Naive B cell (primary cell): ENCODE results near the gene PADI3. TPM values are rescaled to one million over a fixed set of nuclear protein-coding genes. Genes with fewer than 3 reads are reported as not detected.
A peak's percentile ranks its signal among the peaks of the same experiment; 100 is the strongest.

ENCODE experiments used
- ATAC-seq, 2 donors: fragments of 150-1000 bp; cut with Tn5 transposase; 2 replicates each; pipeline ENCODE4 v1.10.0; 2021; ENCODE audit warnings: low read depth in 2 of 2, mild to moderate bottlenecking in 2 of 2, moderate library complexity in 2 of 2
- DNase-seq: peaks from one replicate; pipeline ENCODE4 v3.0.0; 2022
- H3K27ac Mint-ChIP-seq, 6 donors: one replicate each; pipeline ENCODE4 v1.8.0; 2020 to 2022; ENCODE audit warnings: mild to moderate bottlenecking in 6 of 6, mixed read lengths in 6 of 6, moderate library complexity in 5 of 6, inconsistent platforms in 2 of 6
- H3K27me3 Mint-ChIP-seq, 3 donors: one replicate each; pipeline ENCODE4 v1.8.0; 2021 to 2022; ENCODE audit warnings: mixed read lengths in 3 of 3, mild to moderate bottlenecking in 1 of 3
- H3K36me3 Mint-ChIP-seq, 2 donors: one replicate each; pipeline ENCODE4 v1.8.0; 2020 to 2022; ENCODE audit warnings: mixed read lengths in 2 of 2, inconsistent platforms in 1 of 2, mild to moderate bottlenecking in 1 of 2
- H3K4me1 Mint-ChIP-seq, 3 donors: one replicate each; pipeline ENCODE4 v1.8.0; 2020 to 2022; ENCODE audit warnings: mixed read lengths in 3 of 3, inconsistent platforms in 1 of 3, mild to moderate bottlenecking in 1 of 3, moderate library complexity in 1 of 3
- H3K4me3 Mint-ChIP-seq, 8 donors: one replicate each; pipeline ENCODE4 v1.8.0; 2020 to 2022; ENCODE audit warnings: mild to moderate bottlenecking in 8 of 8, mixed read lengths in 8 of 8, moderate library complexity in 8 of 8, inconsistent platforms in 2 of 8
- H3K9me3 Mint-ChIP-seq, 7 donors: one replicate each; pipeline ENCODE4 v1.8.0; 2020 to 2022; ENCODE audit warnings: mixed read lengths in 7 of 7, mild to moderate bottlenecking in 5 of 7, inconsistent platforms in 2 of 7, moderate library complexity in 1 of 7
- polyA plus RNA-seq, 6 donors: library from polyadenylated mRNA; unstranded; fragments of 300-500 nt; fragmentation: Illumina TruSeq; gene quantifications; one replicate each; pipeline ENCODE4 v1.2.3, GENCODE V29; 2021; ENCODE audit warnings: low read depth in 6 of 6

Gene PADI3
- polyA plus RNA-seq, 6 donors from 2014 or later, result not detected

- no peak overlapping the region for H3K27ac Mint-ChIP-seq
- no peak for DNase-seq
- ATAC-seq, result no peak
- no peaks in the 10 kb centered on the region for H3K9me3 Mint-ChIP-seq
- no peaks in the 10 kb centered on the region for H3K4me1 Mint-ChIP-seq
- H3K27me3 Mint-ChIP-seq, result peaks cover 15 to 26% (median 26%) of the 10 kb centered on the region in 3 donors
- H3K4me3 Mint-ChIP-seq, result no peak overlapping the region
- no peaks in the 10 kb centered on the region for H3K36me3 Mint-ChIP-seq
Observed at GRCh38 chr1:17290553-17290952, 41.7 kb downstream of the PADI3 start.

DNA sequence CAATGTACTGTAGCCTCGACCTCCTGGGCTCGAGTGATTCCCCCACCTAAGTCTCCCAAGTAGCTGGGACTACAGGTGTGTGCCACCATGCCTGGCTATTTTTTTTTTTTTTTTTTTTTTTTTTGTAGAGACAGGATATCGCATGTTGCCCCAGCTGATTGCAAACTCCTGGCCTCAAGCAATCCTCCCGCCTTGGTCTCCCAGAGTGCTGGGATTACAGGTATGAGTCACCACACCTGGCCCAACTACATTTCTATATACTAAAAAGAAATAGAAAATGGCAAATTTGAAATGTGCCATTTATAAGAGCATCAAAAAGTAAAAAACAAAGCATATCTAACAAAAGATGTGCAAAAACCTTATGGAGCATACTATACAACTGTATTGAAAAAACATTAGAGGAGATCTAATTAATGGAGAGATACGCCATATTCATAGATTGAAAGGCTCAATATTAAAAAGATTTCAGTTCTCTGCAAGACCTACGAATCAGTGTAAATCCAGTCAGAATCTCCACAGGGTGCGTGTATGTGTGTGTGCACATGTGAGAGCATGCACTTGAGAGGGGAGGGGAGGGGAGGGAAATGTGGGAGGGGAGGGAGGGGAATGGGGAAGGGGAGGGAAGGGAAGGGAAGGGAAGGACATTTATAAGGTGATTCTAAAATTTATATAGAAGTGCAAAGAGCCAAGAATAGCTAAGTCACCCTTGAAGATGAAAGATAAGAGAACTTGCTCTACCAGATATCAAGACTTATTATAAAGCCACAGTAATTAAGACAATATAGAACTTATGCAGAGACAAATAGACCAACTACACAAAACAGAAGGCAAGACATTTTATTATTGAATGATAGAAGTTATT is 43.6 kb downstream of the PADI3 start:
- DNase-seq, result no peak
- Mint-ChIP-seq H3K27ac (no peak overlapping the region), H3K4me1 (no peaks in the 10 kb centered on the region), H3K36me3 (no peaks in the 10 kb centered on the region), H3K4me3 (peak overlapping the region in 1 of 8 donors; percentile 40), H3K27me3 (peaks cover 11 to 27% (median 25%) of the 10 kb centered on the region in 3 donors), H3K9me3 (peaks cover 0 to 5% (median 0%) of the 10 kb centered on the region in 7 donors)
- ATAC-seq, result no peak

DNA sequence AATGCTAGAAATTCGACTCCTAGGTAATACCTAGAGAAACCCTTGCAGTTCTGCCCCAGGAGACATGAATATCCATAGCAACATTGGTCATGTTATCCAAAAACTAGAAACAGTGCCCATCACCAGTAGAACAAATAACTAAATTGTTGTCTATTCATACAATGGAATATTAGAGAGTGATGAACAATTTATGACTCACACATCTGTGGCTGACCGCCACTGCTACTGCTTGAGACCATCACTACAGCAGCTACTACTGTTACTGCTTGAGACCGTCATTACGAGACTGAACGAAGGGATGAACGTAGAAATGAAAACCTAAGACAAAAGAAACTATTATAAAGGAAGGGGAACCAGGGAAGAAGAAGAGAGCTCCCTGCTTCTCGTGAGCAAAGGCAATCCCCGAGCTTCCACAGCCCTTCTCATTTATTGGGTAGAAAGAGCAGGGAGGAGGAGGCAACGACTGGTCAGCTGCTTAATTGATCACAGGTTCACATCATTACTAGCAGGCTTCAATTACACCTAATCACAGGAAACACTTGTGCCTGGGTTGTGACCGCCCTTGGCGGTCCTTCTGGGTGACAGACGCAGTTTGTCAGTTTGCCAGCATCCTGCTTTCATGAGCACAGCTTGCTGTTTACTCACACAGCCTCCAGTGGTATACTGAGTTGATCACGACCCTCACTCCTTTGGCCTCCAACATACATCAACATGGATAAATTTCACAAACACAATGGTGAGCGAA is 45.0 kb downstream of the PADI3 start:
- Mint-ChIP-seq H3K27me3 (peaks cover 18 to 34% (median 26%) of the 10 kb centered on the region in 3 donors), H3K36me3 (no peaks in the 10 kb centered on the region), H3K4me1 (no peaks in the 10 kb centered on the region), H3K9me3 (peaks cover 0 to 11% (median 2%) of the 10 kb centered on the region in 7 donors), H3K27ac (no peak overlapping the region), H3K4me3 (no peak overlapping the region)
- no peak for ATAC-seq
- no peak for DNase-seq

- Mint-ChIP-seq H3K4me3 (no peak overlapping the region), H3K4me1 (no peaks in the 10 kb centered on the region), H3K27me3 (peaks cover 18 to 41% (median 35%) of the 10 kb centered on the region in 3 donors), H3K9me3 (peaks cover 0 to 21% (median 7%) of the 10 kb centered on the region in 7 donors), H3K27ac (no peak overlapping the region), H3K36me3 (no peaks in the 10 kb centered on the region)
- ATAC-seq (no peak), DNase-seq (no peak)
Observed at GRCh38 chr1:17295292-17295691, 46.4 kb downstream of the PADI3 start.

DNA sequence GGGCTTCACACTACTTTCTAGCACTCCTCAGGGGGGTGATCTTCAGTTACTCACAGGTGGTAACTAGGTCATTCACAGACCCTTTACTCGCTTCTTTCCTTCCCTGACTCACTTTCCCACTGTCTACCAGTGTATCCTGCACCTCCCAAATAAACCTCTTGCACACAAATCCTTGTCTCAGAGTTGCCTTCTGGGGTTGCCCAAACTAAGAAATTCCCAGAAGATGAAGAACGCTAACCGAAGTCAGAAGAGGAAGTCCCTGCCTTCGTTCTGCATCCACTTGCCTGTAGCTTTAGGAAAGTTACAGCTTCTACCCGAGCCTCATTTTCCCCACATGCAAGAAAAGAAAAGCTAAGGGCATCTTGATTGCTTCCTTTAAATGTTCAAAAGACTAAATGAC is 47.2 kb downstream of the PADI3 start:
- Mint-ChIP-seq H3K36me3 (no peaks in the 10 kb centered on the region), H3K9me3 (peaks cover 0 to 21% (median 9%) of the 10 kb centered on the region in 7 donors), H3K27me3 (peaks cover 14 to 35% (median 28%) of the 10 kb centered on the region in 3 donors), H3K4me1 (no peaks in the 10 kb centered on the region), H3K4me3 (no peak overlapping the region), H3K27ac (no peak overlapping the region)
- ATAC-seq (no peak), DNase-seq (no peak)

DNA sequence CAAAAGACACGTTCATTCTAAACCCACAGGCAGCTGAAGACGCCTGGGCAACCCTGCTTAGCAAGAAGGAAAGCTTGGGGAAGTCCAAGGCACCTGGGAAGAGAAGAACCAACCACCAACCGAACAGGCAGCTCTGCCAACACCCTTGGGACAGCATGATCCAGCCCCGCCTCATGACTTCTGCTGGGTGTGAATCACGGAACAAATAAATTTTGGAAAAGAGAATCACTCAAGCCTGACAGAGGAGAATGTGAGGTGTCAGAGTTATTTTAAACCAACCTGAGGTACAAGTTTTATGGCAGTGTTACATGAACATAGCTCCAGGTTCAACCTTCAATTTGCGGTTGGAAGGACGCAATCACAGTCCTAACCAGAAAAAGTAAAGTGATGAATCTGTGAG is 49.1 kb downstream of the PADI3 start:
- peaks cover 9 to 35% (median 23%) of the 10 kb centered on the region in 7 donors for H3K9me3 Mint-ChIP-seq
- H3K27ac Mint-ChIP-seq, result no peak overlapping the region
- peaks cover 14 to 33% (median 32%) of the 10 kb centered on the region in 3 donors for H3K27me3 Mint-ChIP-seq
- peaks cover 11 to 14% of the 10 kb centered on the region in 2 donors for H3K36me3 Mint-ChIP-seq
- no peak for DNase-seq
- no peak for ATAC-seq
- no peak overlapping the region for H3K4me3 Mint-ChIP-seq
- no peaks in the 10 kb centered on the region for H3K4me1 Mint-ChIP-seq

DNA sequence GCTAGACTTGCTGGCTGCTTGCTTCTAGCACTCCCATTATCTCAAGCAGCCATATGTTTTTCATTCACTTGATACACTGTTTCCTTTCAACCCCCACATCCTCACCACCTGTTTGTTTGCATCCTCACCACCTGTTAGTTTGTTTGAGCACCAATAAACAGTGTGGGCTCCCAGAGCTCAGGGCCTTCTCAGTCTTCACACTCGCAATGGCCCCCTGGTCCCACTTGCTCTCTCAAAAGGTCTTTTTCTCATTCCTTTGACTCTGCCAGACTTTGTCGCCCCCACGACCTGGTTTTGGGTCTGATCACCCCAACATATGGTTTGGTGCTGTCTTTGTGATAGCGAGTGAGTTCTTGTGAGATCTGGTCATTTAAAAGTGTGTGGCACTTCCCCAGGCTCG is 52.9 kb downstream of the PADI3 start:
- Mint-ChIP-seq H3K4me3 (no peak overlapping the region), H3K4me1 (no peaks in the 10 kb centered on the region), H3K9me3 (peaks cover 9 to 36% (median 24%) of the 10 kb centered on the region in 7 donors), H3K27me3 (peaks cover 7 to 35% (median 31%) of the 10 kb centered on the region in 3 donors), H3K27ac (no peak overlapping the region), H3K36me3 (peaks cover 11 to 17% of the 10 kb centered on the region in 2 donors)
- DNase-seq (no peak), ATAC-seq (no peak)

GRCh38 chr1:17304151-17304825 is 55.4 kb downstream of the PADI3 start:
- H3K9me3 Mint-ChIP-seq, result peaks cover 7 to 26% (median 19%) of the 10 kb centered on the region in 7 donors
- H3K36me3 Mint-ChIP-seq, result peaks cover 11 to 17% of the 10 kb centered on the region in 2 donors
- peak overlapping the region in 1 of 8 donors; percentile 60 for H3K4me3 Mint-ChIP-seq
- H3K27me3 Mint-ChIP-seq, result peaks cover 0 to 40% (median 23%) of the 10 kb centered on the region in 3 donors
- ATAC-seq (no peak), DNase-seq (no peak)
- no peaks in the 10 kb centered on the region for H3K4me1 Mint-ChIP-seq
- H3K27ac Mint-ChIP-seq, result no peak overlapping the region

DNA sequence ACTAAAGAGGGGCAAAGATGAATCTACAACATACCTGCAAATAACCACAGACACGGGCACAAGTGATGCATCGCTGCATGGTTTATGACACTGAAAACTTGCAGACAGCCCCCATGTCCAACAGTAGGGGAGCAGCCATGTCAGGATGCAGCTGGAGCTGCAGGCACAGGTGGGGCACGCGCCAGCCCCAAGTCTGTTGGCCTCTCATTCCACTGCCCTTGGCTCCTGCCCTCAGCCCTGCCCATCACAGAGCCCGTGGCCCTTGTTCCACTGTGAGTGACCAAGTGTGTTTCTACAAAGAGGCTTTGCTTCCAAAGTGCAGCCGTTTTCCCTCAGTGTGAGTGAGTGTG is 55.9 kb downstream of the PADI3 start:
- DNase-seq (no peak), ATAC-seq (no peak)
- Mint-ChIP-seq H3K4me3 (peak overlapping the region in 1 of 8 donors; percentile 60), H3K4me1 (no peaks in the 10 kb centered on the region), H3K36me3 (peaks cover 11 to 17% of the 10 kb centered on the region in 2 donors), H3K27me3 (peaks cover 0 to 39% (median 25%) of the 10 kb centered on the region in 3 donors), H3K27ac (no peak overlapping the region), H3K9me3 (peaks cover 7 to 21% (median 16%) of the 10 kb centered on the region in 7 donors)

GRCh38 chr1:17305576-17306095 is 56.7 kb downstream of the PADI3 start:
- Mint-ChIP-seq H3K27ac (no peak overlapping the region), H3K36me3 (peaks cover 11 to 17% of the 10 kb centered on the region in 2 donors), H3K27me3 (peaks cover 0 to 47% (median 32%) of the 10 kb centered on the region in 3 donors), H3K4me3 (no peak overlapping the region), H3K4me1 (no peaks in the 10 kb centered on the region), H3K9me3 (peaks cover 7 to 21% (median 16%) of the 10 kb centered on the region in 7 donors)
- ATAC-seq (no peak), DNase-seq (no peak)

GRCh38 chr1:17306407-17306806 is 57.5 kb downstream of the PADI3 start:
- peaks cover 7 to 21% (median 15%) of the 10 kb centered on the region in 7 donors for H3K9me3 Mint-ChIP-seq
- DNase-seq, result no peak
- peak overlapping the region in 1 of 6 donors; percentile 16 for H3K27ac Mint-ChIP-seq
- H3K4me3 Mint-ChIP-seq, result peak overlapping the region in 1 of 8 donors; percentile 62
- H3K36me3 Mint-ChIP-seq, result peaks cover 11 to 17% of the 10 kb centered on the region in 2 donors
- no peak for ATAC-seq
- H3K4me1 Mint-ChIP-seq, result no peaks in the 10 kb centered on the region
- peaks cover 0 to 47% (median 32%) of the 10 kb centered on the region in 3 donors for H3K27me3 Mint-ChIP-seq

GRCh38 chr1:17306921-17307320 is 58.0 kb downstream of the PADI3 start:
- ATAC-seq (no peak), DNase-seq (no peak)
- Mint-ChIP-seq H3K4me1 (no peaks in the 10 kb centered on the region), H3K9me3 (peaks cover 4 to 17% (median 11%) of the 10 kb centered on the region in 7 donors), H3K27ac (peak overlapping the region in 3 of 6 donors; percentile 16 to 72 (median 62)), H3K27me3 (peaks cover 0 to 47% (median 34%) of the 10 kb centered on the region in 3 donors), H3K36me3 (peaks cover 8 to 13% of the 10 kb centered on the region in 2 donors), H3K4me3 (peak overlapping the region in 1 of 8 donors; percentile 62)

GRCh38 chr1:17307329-17307728 is 58.4 kb downstream of the PADI3 start:
- H3K27ac Mint-ChIP-seq, result no peak overlapping the region
- DNase-seq (no peak), ATAC-seq (no peak)
- no peak overlapping the region for H3K4me3 Mint-ChIP-seq
- H3K9me3 Mint-ChIP-seq, result peaks cover 2 to 13% (median 7%) of the 10 kb centered on the region in 7 donors
- H3K36me3 Mint-ChIP-seq, result peaks cover 4 to 9% of the 10 kb centered on the region in 2 donors
- H3K4me1 Mint-ChIP-seq, result no peaks in the 10 kb centered on the region
- H3K27me3 Mint-ChIP-seq, result peaks cover 0 to 49% (median 38%) of the 10 kb centered on the region in 3 donors
